Pons (tissue), 1 donor: ENCODE results near the gene AGAP3.

Source experiments
- DNase-seq: peaks from one replicate; pipeline ENCODE4 v3.0.0-alpha.2; 2016; ENCODE audit warnings: low spot score

The AGAP3 gene

GRCh38 chr7:151088019-151088855 is 2.0 kb downstream of the AGAP3 start:
- no peak for DNase-seq

- peak; percentile 53 for DNase-seq
Measured at GRCh38 chr7:151088856-151089699, 2.8 kb downstream of the AGAP3 start.

- no peak for DNase-seq
Measured at GRCh38 chr7:151089893-151090730, 3.8 kb downstream of the AGAP3 start.

GRCh38 chr7:151091003-151091402 is 4.7 kb downstream of the AGAP3 start:
- DNase-seq: no peak

- no peak for DNase-seq
Measured at GRCh38 chr7:151091431-151091830, 5.2 kb downstream of the AGAP3 start.

- DNase-seq: no peak
Measured at GRCh38 chr7:151091988-151092387, 5.7 kb downstream of the AGAP3 start.

GRCh38 chr7:151093748-151094147 is 7.5 kb downstream of the AGAP3 start:
- no peak for DNase-seq

- DNase-seq: no peak
Measured at GRCh38 chr7:151094675-151095074, 8.4 kb downstream of the AGAP3 start.

GRCh38 chr7:151095123-151095797 is 9.0 kb downstream of the AGAP3 start:
- no peak for DNase-seq

- no peak for DNase-seq
Measured at GRCh38 chr7:151095828-151096475, 9.7 kb downstream of the AGAP3 start.

- DNase-seq: no peak
Measured at GRCh38 chr7:151099486-151100211, 13.4 kb downstream of the AGAP3 start.

- no peak for DNase-seq
Measured at GRCh38 chr7:151100921-151101320, 14.6 kb downstream of the AGAP3 start.

GRCh38 chr7:151101621-151102396 is 15.5 kb downstream of the AGAP3 start:
- DNase-seq: no peak

- no peak for DNase-seq
Measured at GRCh38 chr7:151102991-151103390, 16.7 kb downstream of the AGAP3 start.

GRCh38 chr7:151103973-151104372 is 17.7 kb downstream of the AGAP3 start:
- DNase-seq: no peak

GRCh38 chr7:151104411-151105235 is 18.3 kb downstream of the AGAP3 start:
- no peak for DNase-seq

- DNase-seq: no peak
Measured at GRCh38 chr7:151107882-151108281, 21.6 kb downstream of the AGAP3 start.
